SW480 (cell line): ENCODE measurements around the gene ITPK1.

Source experiments
- DNase-seq: peaks from one replicate; pipeline ENCODE4 v3.0.0-alpha.2; 2016; ENCODE audit warnings: low spot score

The ITPK1 gene

GRCh38 chr14:93059917-93060545 lies 55.7 kb downstream of the ITPK1 start:
- DNase-seq = peak; percentile 22

- DNase-seq = no peak
These were observed 56.5 kb downstream of the ITPK1 start for GRCh38 chr14:93059260-93059659.

- no peak for DNase-seq
These were observed 58.0 kb downstream of the ITPK1 start for GRCh38 chr14:93057586-93058280.

GRCh38 chr14:93056840-93057585 lies 58.7 kb downstream of the ITPK1 start:
- no peak for DNase-seq

GRCh38 chr14:93056166-93056839 lies 59.4 kb downstream of the ITPK1 start:
- no peak for DNase-seq

GRCh38 chr14:93055651-93056115 lies 60.0 kb downstream of the ITPK1 start:
- no peak for DNase-seq

- no peak for DNase-seq
These were observed 60.8 kb downstream of the ITPK1 start for GRCh38 chr14:93054876-93055275.

GRCh38 chr14:93054006-93054405 lies 61.7 kb downstream of the ITPK1 start:
- no peak for DNase-seq

- DNase-seq = no peak
These were observed 63.9 kb downstream of the ITPK1 start for GRCh38 chr14:93051600-93052546.

GRCh38 chr14:93050761-93051160 lies 65.0 kb downstream of the ITPK1 start:
- no peak for DNase-seq

GRCh38 chr14:93049867-93050331 lies 65.8 kb downstream of the ITPK1 start:
- no peak for DNase-seq

- peak; percentile 59 for DNase-seq
These were observed 66.4 kb downstream of the ITPK1 start for GRCh38 chr14:93049315-93049714.

GRCh38 chr14:93048843-93049242 lies 66.9 kb downstream of the ITPK1 start:
- no peak for DNase-seq

GRCh38 chr14:93047661-93048060 lies 68.1 kb downstream of the ITPK1 start:
- DNase-seq = no peak

- DNase-seq = no peak
These were observed 68.6 kb downstream of the ITPK1 start for GRCh38 chr14:93047157-93047556.

- no peak for DNase-seq
These were observed 69.0 kb downstream of the ITPK1 start for GRCh38 chr14:93046705-93047050.

- peak; percentile 71 for DNase-seq
These were observed 69.6 kb downstream of the ITPK1 start for GRCh38 chr14:93045965-93046704.

- peak; percentile 46 for DNase-seq
These were observed 70.5 kb downstream of the ITPK1 start for GRCh38 chr14:93045211-93045674.

- DNase-seq = peak; percentile 66
These were observed 71.2 kb downstream of the ITPK1 start for GRCh38 chr14:93044556-93044955.

GRCh38 chr14:93044121-93044520 lies 71.6 kb downstream of the ITPK1 start:
- peak; percentile 88 for DNase-seq
